Lower leg skin (tissue), 3 donors: ENCODE measurements around the gene HIPK1.

Experiments
- CTCF ChIP-seq, 3 donors: fragments of 450-650 bp; IDR thresholded peaks; one replicate each; pipeline ENCODE4 v1.5.1; 2016; ENCODE audit warnings: antibody characterized with exemption in 3 of 3, mild to moderate bottlenecking in 3 of 3, moderate library complexity in 2 of 3
- POLR2A ChIP-seq, 2 donors: fragments of 450-650 bp; IDR thresholded peaks; one replicate each; pipeline ENCODE4 v1.6.1; 2016 to 2017; ENCODE audit warnings: antibody characterized with exemption in 2 of 2, mild to moderate bottlenecking in 1 of 2, moderate library complexity in 1 of 2

- TF ChIP-seq CTCF (IDR thresholded peaks at IDR 0.05): no peak
- no peak for TF ChIP-seq POLR2A (IDR thresholded peaks at IDR 0.05)
Observed at GRCh38 chr1:113977906-113978305, 48.8 kb downstream of the HIPK1 start.
